Activated CD8-positive, alpha-beta memory T cell treated with anti-CD3 and anti-CD28 coated beads, Interleukin-2, amount 50 U/mL, for 24 hours (primary cell): ENCODE measurements around the gene FRMD5.
"Not testable (repeated sequence)": the region's sequence is repeated elsewhere in the genome, so short reads cannot be mapped to it uniquely, and the experiment has no call there.

ENCODE experiments used
- DNase-seq: peaks from one replicate; pipeline ENCODE4 v3.0.0-alpha.2; 2020; ENCODE audit errors: extremely low read depth

The FRMD5 gene

GRCh38 chr15:44033894-44034293 is 161.2 kb downstream of the FRMD5 start:
- no peak for DNase-seq

DNA sequence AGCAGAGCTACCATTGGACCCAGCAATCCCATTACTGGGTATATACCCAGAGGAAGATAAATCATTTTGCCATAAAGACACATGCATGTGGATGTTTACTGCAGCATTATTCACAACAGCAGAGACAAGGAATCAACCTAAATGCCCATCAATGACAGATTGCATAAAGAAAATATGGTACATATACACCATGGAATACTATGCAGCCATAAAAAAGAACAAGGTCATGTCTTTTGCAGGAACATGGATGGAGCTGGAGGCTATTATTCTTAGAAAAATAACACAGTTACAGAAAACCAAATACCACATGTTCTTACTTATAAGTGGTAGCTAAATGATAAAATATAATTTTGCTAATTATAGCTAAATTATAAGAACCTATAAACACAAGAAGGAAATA is 162.3 kb downstream of the FRMD5 start:
- DNase-seq: not testable (repeated sequence)

DNA sequence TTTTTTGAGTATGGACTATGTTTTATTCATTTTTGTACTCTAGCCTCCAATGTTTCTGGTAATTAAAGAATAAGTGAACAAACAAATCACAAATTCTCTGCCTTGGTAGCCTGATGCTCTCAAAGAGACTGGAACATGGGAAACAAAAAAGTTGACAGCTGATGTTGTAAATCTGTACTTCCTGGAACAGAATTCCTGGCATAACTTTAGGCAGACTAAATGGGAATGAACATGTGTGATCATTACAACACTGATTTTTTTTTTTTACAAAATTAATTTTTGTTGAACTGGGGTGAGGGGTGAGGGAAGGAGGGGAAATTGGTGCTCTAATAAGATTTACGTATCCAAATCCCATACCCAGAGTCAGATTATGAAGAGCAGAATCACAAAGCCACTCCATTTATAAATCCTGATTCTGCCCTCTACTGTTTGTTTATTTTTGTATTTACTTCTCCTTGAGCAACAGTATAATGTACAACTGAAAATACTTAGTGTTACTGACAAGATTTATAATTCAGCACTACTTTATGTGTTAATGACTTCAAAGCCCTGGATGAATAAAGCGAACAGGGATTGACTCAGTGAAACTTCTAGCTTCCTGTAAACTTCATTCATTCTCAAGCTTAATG is 165.0 kb downstream of the FRMD5 start:
- DNase-seq: no peak

GRCh38 chr15:44029003-44029402 is 166.1 kb downstream of the FRMD5 start:
- no peak for DNase-seq

- no peak for DNase-seq
Observed at GRCh38 chr15:44028349-44028748, 166.7 kb downstream of the FRMD5 start.

- DNase-seq: no peak
Observed at GRCh38 chr15:44024155-44024554, 170.9 kb downstream of the FRMD5 start.

DNA sequence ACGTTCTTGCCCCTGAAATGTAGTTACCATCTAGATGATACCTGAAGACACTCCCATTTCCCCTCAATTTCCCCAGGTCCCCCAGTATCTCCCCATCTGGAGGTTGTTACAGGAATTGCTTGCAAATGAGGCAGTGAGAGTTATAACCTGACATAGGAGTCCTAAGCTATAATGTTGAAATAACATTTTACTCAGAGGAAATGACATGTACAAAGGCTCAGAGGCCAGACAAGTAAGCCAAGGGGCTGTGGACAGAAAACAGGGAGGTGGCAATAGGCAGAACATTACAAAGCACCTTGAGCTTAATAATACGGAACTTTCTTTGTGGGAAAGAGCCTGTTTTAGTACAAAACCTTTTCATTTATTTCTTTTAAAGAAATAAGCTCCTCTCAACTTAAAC is 171.9 kb downstream of the FRMD5 start:
- no peak for DNase-seq

DNA sequence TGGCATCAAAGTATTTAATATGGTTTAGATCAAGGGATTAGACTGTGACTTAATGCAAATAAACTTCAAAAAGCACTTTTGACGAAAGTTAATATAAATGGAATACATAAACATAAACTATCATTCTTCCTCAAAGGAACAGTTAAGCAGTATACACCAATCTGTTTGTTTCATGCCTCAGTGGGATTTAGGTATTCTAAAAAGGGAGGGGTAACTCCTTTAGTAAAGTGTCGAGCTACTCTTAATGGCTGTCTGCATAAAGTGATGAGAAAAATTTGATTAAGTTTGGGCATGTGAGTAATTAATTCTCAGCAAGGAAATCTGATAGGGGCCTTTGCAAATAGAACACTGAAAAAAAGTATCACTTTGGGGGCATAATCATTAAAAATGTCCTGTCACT is 176.9 kb downstream of the FRMD5 start:
- no peak for DNase-seq

DNA sequence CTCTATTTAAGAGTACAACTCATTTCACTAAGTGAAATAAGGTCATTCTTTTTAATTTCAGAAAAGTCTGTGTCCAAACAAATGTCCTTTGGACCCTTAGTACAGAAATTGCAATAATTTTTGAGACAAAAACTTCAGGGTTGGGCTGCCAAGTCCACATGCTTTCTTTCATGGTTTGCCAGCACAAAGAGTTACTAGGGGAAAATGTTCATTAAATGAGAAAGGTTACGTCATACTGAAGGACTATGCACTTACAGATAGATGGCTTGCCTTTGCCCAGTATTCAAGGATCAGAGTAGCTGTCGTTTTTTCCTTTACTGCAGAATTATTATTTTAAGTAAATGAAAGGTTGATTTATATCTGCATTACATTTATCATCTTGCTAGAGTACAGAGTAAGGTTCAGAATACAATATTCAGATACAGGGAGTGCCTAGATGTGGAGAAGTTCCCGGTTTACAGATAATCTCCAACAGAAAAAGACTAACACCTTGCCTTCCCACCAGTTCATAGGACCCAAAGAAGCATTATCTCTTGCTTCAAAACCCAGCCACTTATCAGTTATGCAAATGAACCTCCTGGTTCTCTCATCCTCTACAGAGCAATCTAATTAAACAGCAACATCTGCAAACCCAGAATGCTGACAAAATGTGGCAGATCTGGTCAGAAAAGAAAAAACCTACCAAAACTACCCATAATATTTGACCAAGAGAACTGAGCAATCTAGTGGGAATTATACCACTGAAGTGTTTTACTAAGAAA is 179.3 kb downstream of the FRMD5 start:
- DNase-seq: no peak

DNA sequence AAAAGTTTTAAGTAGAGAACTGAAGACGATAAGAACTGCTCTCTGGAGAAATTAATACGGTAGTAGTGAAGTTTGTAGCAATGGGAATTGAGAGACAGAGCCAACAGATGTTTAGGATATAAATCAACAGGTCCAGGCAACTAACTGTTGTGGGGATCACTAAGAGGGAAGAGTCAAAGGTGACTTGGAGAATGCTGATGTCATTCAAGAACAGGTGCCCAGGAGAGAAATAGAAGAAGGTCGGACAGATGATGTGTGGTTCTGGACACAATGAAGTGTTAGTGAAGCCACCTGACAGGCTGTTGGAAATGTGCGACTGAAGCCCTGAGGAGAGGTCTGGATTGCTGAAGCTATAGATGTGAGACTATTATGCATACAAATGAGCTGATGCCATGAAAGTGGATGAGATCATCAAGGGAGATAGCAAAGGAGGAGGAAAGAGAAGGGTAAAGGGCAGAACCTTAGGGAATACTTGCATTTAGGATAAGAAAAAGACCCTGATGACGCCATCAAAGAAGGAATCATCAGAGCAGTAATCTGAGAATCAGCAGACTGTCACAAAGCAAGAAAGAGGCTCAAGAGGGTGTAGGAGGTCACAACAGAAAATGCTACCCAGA is 183.7 kb downstream of the FRMD5 start:
- DNase-seq: no peak

- DNase-seq: no peak
Observed at GRCh38 chr15:44010089-44010488, 185.0 kb downstream of the FRMD5 start.

GRCh38 chr15:44009038-44009437 is 186.0 kb downstream of the FRMD5 start:
- DNase-seq: no peak

DNA sequence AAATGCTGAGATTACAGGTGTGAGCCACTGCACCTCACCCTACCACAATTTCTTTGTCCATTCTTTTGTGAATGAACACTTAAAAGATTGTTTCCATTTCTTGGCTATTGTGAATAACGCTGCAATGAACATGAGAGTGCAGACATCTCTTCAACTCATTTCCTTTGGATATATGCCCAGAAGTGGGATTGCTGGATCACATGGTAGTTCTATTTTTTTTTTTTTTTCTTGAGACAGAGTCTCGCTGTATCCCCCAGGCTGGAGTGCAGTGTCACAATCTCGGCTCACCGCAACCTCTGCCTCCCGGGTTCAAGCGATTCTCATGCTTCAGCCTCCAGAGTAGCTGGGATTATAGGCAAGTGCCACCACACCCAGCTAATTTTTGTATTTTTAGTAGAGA is 194.8 kb downstream of the FRMD5 start:
- not testable (repeated sequence) for DNase-seq

- DNase-seq: no peak
Observed at GRCh38 chr15:43998607-43999006, 196.5 kb downstream of the FRMD5 start.

GRCh38 chr15:43991206-43991605 is 203.9 kb downstream of the FRMD5 start:
- no peak for DNase-seq

DNA sequence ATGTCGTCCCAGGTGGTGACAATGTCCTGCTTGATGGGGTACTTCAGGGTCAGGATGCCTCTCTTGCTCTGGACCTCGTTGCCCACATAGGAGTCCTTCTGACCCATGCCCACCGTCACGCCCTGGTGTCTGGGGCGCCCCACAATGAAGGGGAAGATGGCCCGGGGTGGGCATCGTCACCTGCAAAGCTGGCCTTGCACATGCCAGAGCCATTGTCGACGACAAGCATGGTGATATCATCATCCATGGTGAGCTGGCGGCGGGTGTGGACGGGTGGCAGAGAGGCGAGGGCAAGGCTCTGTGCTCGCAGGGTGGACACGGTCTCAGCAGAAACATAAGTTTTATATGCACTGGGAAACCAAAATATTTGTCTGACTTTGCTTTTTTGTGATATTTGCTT is 205.1 kb downstream of the FRMD5 start:
- DNase-seq: no peak

GRCh38 chr15:43988900-43989299 is 206.2 kb downstream of the FRMD5 start:
- no peak for DNase-seq

- no peak for DNase-seq
Observed at GRCh38 chr15:43987924-43988323, 207.1 kb downstream of the FRMD5 start.

- no peak for DNase-seq
Observed at GRCh38 chr15:43985976-43986680, 208.9 kb downstream of the FRMD5 start.

DNA sequence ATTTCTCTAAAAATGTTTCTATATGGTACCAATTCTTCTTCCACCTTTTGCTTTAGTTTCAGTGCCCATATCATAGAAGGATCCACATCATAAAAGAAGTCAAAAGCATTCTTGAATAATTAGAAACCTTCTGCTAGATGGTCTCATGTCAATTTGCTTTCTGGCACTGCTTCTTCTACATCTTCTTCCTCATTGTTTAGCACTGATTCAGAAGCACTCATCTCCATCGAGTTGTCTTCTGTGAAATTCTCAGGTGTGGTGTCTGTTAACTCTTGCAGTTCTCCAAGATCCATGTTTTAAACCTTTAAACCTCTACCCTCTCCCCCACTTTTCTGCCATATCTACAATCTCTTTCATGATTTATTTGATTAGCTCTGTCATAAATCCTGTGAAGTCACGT is 213.5 kb downstream of the FRMD5 start:
- no peak for DNase-seq

- DNase-seq: no peak
Observed at GRCh38 chr15:43977072-43977884, 217.8 kb downstream of the FRMD5 start.

GRCh38 chr15:43975770-43976169 is 219.3 kb downstream of the FRMD5 start:
- no peak for DNase-seq
